ENCODE measurements around the gene CDC42BPB. TPM values are rescaled to one million over a fixed set of nuclear protein-coding genes. Genes with fewer than 3 reads are reported as not detected.
A peak's percentile ranks its signal among the peaks of the same experiment; 100 is the strongest.

CDC42BPB gene
- total and polyA plus RNA-seq, 2 donors from 2014 or later, result 22.5 to 127 TPM

DNA sequence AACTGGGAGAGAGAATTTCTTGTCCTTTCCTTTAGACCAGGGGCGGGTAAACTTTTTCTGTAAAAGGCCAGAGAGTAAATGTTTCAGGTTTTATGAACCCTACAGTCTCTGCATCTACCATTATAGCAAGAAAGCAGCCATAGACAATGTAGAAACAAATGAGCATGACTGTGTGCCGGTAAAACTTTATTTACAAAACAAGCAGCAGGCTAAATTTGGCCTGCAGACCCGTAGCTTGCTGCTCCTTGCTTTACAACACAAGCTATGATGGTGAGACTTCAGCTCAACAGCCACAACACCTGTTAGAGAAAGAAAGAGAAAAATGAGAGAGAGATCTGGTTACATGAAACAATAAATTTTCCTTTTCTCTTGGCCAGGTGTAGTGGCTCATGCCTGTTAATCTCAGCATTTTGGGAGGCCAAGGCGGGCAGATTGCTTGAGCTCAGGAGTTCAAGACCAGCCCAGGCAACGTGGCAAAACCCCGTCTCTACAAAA lies 4.2 kb upstream of the CDC42BPB start:
- no peak for DNase-seq
- Histone ChIP-seq H3K9me3 (ENCODE audit: control insufficient read depth in 2 of 3, insufficient read depth in 1 of 3, low read length in 3 of 3) (no peaks in the 10 kb centered on the region), H3K36me3 (ENCODE audit: control insufficient read depth in 2 of 3, insufficient read depth in 3 of 3, low read length in 3 of 3) (no peaks in the 10 kb centered on the region), H3K27ac (ENCODE audit: low read depth in 2 of 2, low read length in 2 of 2) (no peak overlapping the region), H3K4me1 (ENCODE audit: control insufficient read depth in 2 of 3, insufficient read depth in 2 of 3, low read depth in 1 of 3, low read length in 3 of 3) (peaks cover 0 to 24% (median 7%) of the 10 kb centered on the region in 3 donors), H3K4me3 (ENCODE audit: low read length in 3 of 3) (no peak overlapping the region), H3K27me3 (ENCODE audit: control insufficient read depth, insufficient read depth, low read length) (no peaks in the 10 kb centered on the region), H3K9ac (ENCODE audit: low read length in 3 of 3) (no peak overlapping the region)
- TF ChIP-seq, protein P1, sequence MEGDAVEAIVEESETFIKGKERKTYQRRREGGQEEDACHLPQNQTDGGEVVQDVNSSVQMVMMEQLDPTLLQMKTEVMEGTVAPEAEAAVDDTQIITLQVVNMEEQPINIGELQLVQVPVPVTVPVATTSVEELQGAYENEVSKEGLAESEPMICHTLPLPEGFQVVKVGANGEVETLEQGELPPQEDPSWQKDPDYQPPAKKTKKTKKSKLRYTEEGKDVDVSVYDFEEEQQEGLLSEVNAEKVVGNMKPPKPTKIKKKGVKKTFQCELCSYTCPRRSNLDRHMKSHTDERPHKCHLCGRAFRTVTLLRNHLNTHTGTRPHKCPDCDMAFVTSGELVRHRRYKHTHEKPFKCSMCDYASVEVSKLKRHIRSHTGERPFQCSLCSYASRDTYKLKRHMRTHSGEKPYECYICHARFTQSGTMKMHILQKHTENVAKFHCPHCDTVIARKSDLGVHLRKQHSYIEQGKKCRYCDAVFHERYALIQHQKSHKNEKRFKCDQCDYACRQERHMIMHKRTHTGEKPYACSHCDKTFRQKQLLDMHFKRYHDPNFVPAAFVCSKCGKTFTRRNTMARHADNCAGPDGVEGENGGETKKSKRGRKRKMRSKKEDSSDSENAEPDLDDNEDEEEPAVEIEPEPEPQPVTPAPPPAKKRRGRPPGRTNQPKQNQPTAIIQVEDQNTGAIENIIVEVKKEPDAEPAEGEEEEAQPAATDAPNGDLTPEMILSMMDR (IDR thresholded peaks at IDR 0.05; ENCODE audit: borderline replicate concordance, extremely low read depth, insufficient read depth), result no peak
- FAIRE-seq, result no peak
- intact Hi-C loops (cut with DNase I), result no loop called here

GRCh38 chr14:103059556-103059955 lies 2.2 kb upstream of the CDC42BPB start:
- intact Hi-C loops (cut with DNase I), result no loop called here
- peak in 1 of 5 donors; percentile 30 for DNase-seq
- H3K9me3 ChIP-seq (ENCODE audit: control insufficient read depth in 2 of 3, insufficient read depth in 1 of 3, low read length in 3 of 3), result no peaks in the 10 kb centered on the region
- no peak for FAIRE-seq
- TF ChIP-seq, protein P1 (IDR thresholded peaks at IDR 0.05; ENCODE audit: borderline replicate concordance, extremely low read depth, insufficient read depth), result no peak
- no peak overlapping the region for H3K9ac ChIP-seq (ENCODE audit: low read length in 3 of 3)
- H3K4me3 ChIP-seq (ENCODE audit: low read length in 3 of 3), result no peak overlapping the region
- peaks cover 0 to 23% (median 0%) of the 10 kb centered on the region in 3 donors for H3K4me1 ChIP-seq (ENCODE audit: control insufficient read depth in 2 of 3, insufficient read depth in 2 of 3, low read depth in 1 of 3, low read length in 3 of 3)
- no peaks in the 10 kb centered on the region for H3K36me3 ChIP-seq (ENCODE audit: control insufficient read depth in 2 of 3, insufficient read depth in 3 of 3, low read length in 3 of 3)
- no peak overlapping the region for H3K27ac ChIP-seq (ENCODE audit: low read depth in 2 of 2, low read length in 2 of 2)
- no peaks in the 10 kb centered on the region for H3K27me3 ChIP-seq (ENCODE audit: control insufficient read depth, insufficient read depth, low read length)

DNA sequence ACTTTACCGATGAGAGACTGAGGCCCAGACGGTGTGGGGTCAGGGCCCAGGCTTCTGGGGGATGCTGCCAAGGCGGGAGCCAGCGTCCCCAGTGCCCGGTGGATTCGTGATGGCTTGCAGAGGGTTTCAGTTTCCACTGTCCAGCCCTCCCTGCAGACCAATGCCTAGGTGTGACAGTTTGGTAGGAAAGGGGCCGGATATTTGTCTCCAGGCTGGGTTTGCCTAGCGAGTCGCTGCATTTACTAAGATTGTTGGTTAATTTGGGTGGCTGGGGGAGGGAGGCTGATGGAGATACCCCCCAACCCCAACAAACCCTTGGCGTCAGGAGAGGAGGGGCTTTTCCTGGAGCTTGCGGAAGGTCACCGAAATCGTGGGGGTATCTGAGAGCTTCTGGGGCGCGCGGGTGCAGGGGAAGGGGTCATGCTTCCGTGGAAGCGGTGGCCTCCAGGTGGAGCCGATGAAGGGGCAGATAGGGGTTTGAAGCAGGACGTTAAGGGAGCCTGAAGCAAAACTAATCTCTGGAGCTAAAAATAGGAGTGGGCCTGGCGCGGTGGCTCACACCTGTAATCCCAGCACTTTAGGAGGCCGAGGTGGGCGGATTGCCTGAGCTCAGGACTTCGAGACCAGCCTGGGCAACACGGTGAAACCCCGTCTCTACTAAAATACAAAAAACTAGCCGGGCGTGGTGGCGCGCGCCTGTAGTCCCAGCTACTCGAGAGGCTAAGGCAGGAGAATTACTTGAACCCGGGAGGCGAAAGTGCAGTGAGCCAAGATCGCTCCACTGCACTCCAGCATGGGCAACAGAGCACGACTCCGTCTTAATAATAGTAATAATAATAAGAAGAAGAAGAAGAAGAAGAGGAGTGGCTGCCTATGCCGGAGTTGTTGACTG lies 1.1 kb upstream of the CDC42BPB start:
- Histone ChIP-seq H3K4me1 (ENCODE audit: control insufficient read depth in 2 of 3, insufficient read depth in 2 of 3, low read depth in 1 of 3, low read length in 3 of 3) (peaks cover 0 to 23% (median 0%) of the 10 kb centered on the region in 3 donors), H3K4me3 (ENCODE audit: low read length in 3 of 3) (peak overlapping the region; percentile 61 to 84 (median 74)), H3K27ac (ENCODE audit: low read depth in 2 of 2, low read length in 2 of 2) (peak overlapping the region; percentile 59 to 78), H3K36me3 (ENCODE audit: control insufficient read depth in 2 of 3, insufficient read depth in 3 of 3, low read length in 3 of 3) (no peaks in the 10 kb centered on the region), H3K27me3 (ENCODE audit: control insufficient read depth, insufficient read depth, low read length) (no peaks in the 10 kb centered on the region), H3K9me3 (ENCODE audit: control insufficient read depth in 2 of 3, insufficient read depth in 1 of 3, low read length in 3 of 3) (no peaks in the 10 kb centered on the region), H3K9ac (ENCODE audit: low read length in 3 of 3) (peak overlapping the region; percentile 26 to 85 (median 26))
- TF ChIP-seq, protein P1 (IDR thresholded peaks at IDR 0.05; ENCODE audit: borderline replicate concordance, extremely low read depth, insufficient read depth), result no peak
- DNase-seq (peak in 3 of 5 donors; percentile 56 to 72 (median 61)), FAIRE-seq (no peak)
- intact Hi-C loops (cut with DNase I), result no loop called here
